GM12878 (cell line): ENCODE data around the gene PTPRU. TPM values are rescaled to one million over a fixed set of nuclear protein-coding genes. Genes with fewer than 3 reads are reported as not detected.

Source experiments
- ATAC-seq: fragments of 200-7000 bp; cut with Tn5 transposase; 3 replicates; pipeline ENCODE4 v1.9.1; 2020; ENCODE audit warnings: mild to moderate bottlenecking, moderate library complexity
- BruUV-seq: library from RNA; stranded (reverse); fragments of 400-500 nt; replicated peaks from 2 replicates; lab custom pipeline; 2021; lab: Mats Ljungman, UMichigan
- CTCF ChIA-PET: fragments of 300-600 bp; sonication (Branson Sonifier 250); formaldehyde crosslinking; extraction: SDS; loops from one replicate; lab custom pipeline; 2021; ENCODE audit warnings: inconsistent platforms; lab: Yijun Ruan, JAX
- POLR2A ChIA-PET: fragments of 350-600 bp; formaldehyde crosslinking; extraction: SDS; loops from one replicate; lab custom pipeline; 2021; ENCODE audit warnings: inconsistent platforms; lab: Charles Lee
- RAD21 ChIA-PET: fragments of 300-600 bp; sonication (Branson Sonifier 250); formaldehyde crosslinking; loops from one replicate; lab custom pipeline; 2023; ENCODE audit warnings: antibody characterized with exemption; ENCODE audit not compliant: unreplicated experiment; lab: Charles Lee
- SMC1A ChIA-PET: fragments of 300-600 bp; sonication (Branson Sonifier 250); formaldehyde crosslinking; loops from one replicate; lab custom pipeline; 2023; ENCODE audit not compliant: unreplicated experiment, uncharacterized antibody; lab: Charles Lee
- DNase-seq: peaks from one replicate; pipeline ENCODE4 v3.0.0-alpha.2; 2011; ENCODE audit warnings: low read depth, low spot score
- FAIRE-seq: peaks from 3 replicates; lab custom pipeline; 2011; peaks lifted over from hg19 to GRCh38; lab: Jason Lieb, UNC
- H2AFZ ChIP-seq: 2 replicates; pipeline ENCODE4 v1.6.0; 2011; ENCODE audit warnings: low read depth, low read length, control low read depth; ENCODE audit not compliant: control insufficient read depth
- H3K27ac ChIP-seq: 2 replicates; pipeline ENCODE4 v1.5.1; 2011; ENCODE audit warnings: control low read depth; ENCODE audit not compliant: control insufficient read depth, insufficient read depth
- H3K27me3 ChIP-seq, 2 experiments: replicated peaks in 1 of 2; 2 replicates each; pipeline versions ENCODE4 v1.6.0 to v1.6.1; 2011; ENCODE audit warnings: low read length in 1 of 2; ENCODE audit not compliant: control insufficient read depth in 2 of 2, insufficient read depth in 2 of 2
- H3K36me3 ChIP-seq, 2 experiments: 2 replicates each; pipeline ENCODE4 v1.5.1; 2011; ENCODE audit warnings: low read length in 1 of 2; ENCODE audit not compliant: control insufficient read depth in 2 of 2, insufficient read depth in 2 of 2
- H3K4me1 ChIP-seq: 2 replicates; pipeline ENCODE4 v1.6.1; 2011; ENCODE audit warnings: mild to moderate bottlenecking, low read length, moderate library complexity, mixed read lengths; ENCODE audit not compliant: control insufficient read depth, insufficient read depth
- H3K4me2 ChIP-seq: 2 replicates; pipeline ENCODE4 v1.6.0; 2011; ENCODE audit warnings: control low read depth; ENCODE audit not compliant: control insufficient read depth, insufficient read depth
- H3K4me3 ChIP-seq: fragments of 200-600 bp; sonication (generic); 2 replicates; pipeline ENCODE4 v1.5.1; 2016
- H3K79me2 ChIP-seq: 2 replicates; pipeline ENCODE4 v1.6.0; 2011; ENCODE audit warnings: low read length; ENCODE audit not compliant: control insufficient read depth, insufficient read depth
- H3K9ac ChIP-seq: 2 replicates; pipeline ENCODE4 v1.8.0; 2011; ENCODE audit warnings: low read length, control low read depth, mixed read lengths; ENCODE audit not compliant: control insufficient read depth, insufficient read depth
- H3K9me3 ChIP-seq: replicated peaks from 3 replicates; pipeline ENCODE4 v1.5.1; 2011; ENCODE audit warnings: mild to moderate bottlenecking, low read length; ENCODE audit not compliant: control insufficient read depth, insufficient read depth
- H4K20me1 ChIP-seq: 2 replicates; pipeline ENCODE4 v1.6.0; 2011; ENCODE audit not compliant: control insufficient read depth, insufficient read depth
- ASH2L ChIP-seq: fragments of 300-600, 200-600 bp; sonication (generic); IDR thresholded peaks from 2 replicates; pipeline ENCODE4 v1.6.1; 2017; ENCODE audit warnings: low read depth, mild to moderate bottlenecking, borderline replicate concordance
- ATF3 ChIP-seq: IDR thresholded peaks from 2 replicates; pipeline ENCODE4 v1.6.1; 2011; ENCODE audit warnings: low read depth, mild to moderate bottlenecking, low read length, moderate library complexity, borderline replicate concordance; ENCODE audit errors: extremely low read depth
- BCL3 ChIP-seq: IDR thresholded peaks from 2 replicates; pipeline ENCODE4 v1.6.1; 2011; ENCODE audit warnings: borderline replicate concordance, low read depth, mild to moderate bottlenecking, moderate library complexity, low read length; ENCODE audit not compliant: insufficient read depth, poor library complexity, severe bottlenecking
- CREM ChIP-seq: IDR thresholded peaks from 2 replicates; pipeline ENCODE4 v1.6.1; 2014; ENCODE audit warnings: antibody characterized with exemption, low read depth
- EP300 ChIP-seq, 2 experiments: fragments of 150-350 bp in 1 of 2; IDR thresholded peaks; 2 replicates each; pipeline ENCODE4 v1.6.1; 2011 to 2012; ENCODE audit warnings: low read depth in 2 of 2, low read length in 2 of 2, borderline replicate concordance in 1 of 2, improper control_type of control experiment in 1 of 2, inconsistent platforms in 1 of 2; ENCODE audit not compliant: control insufficient read depth in 1 of 2
- HCFC1 ChIP-seq: fragments of 150-350 bp; IDR thresholded peaks from 2 replicates; pipeline ENCODE4 v1.6.1; 2014; ENCODE audit warnings: low read length
- MAX ChIP-seq: IDR thresholded peaks from 2 replicates; pipeline ENCODE4 v1.6.1; 2012; ENCODE audit warnings: low read depth, low read length, improper control_type of control experiment
- MTA2 ChIP-seq: fragments of 450-650 bp; IDR thresholded peaks from 2 replicates; pipeline ENCODE4 v1.6.1; 2016; ENCODE audit warnings: low read depth, mild to moderate bottlenecking, moderate library complexity
- MYB ChIP-seq: fragments of 150-350 bp; IDR thresholded peaks from 2 replicates; pipeline ENCODE4 v1.6.1; 2014; ENCODE audit warnings: mild to moderate bottlenecking, low read depth, low read length, borderline replicate concordance
- MYC ChIP-seq: IDR thresholded peaks from 2 replicates; pipeline ENCODE4 v1.6.1; 2011; ENCODE audit warnings: mild to moderate bottlenecking, low read length, moderate library complexity, inconsistent platforms; ENCODE audit not compliant: insufficient read depth, insufficient replicate concordance, insufficient read length, severe bottlenecking
- PBX3 ChIP-seq: IDR thresholded peaks from 2 replicates; pipeline ENCODE4 v1.6.1; 2011; ENCODE audit warnings: mild to moderate bottlenecking, low read depth, low read length, moderate library complexity; ENCODE audit not compliant: insufficient replicate concordance
- POLR2AphosphoS2 ChIP-seq: IDR thresholded peaks from 2 replicates; pipeline ENCODE4 v1.6.1; 2011; ENCODE audit warnings: low read depth, mild to moderate bottlenecking, low read length, improper control_type of control experiment, moderate library complexity
- SIN3A ChIP-seq: IDR thresholded peaks from 2 replicates; pipeline ENCODE4 v1.6.1; 2012; ENCODE audit warnings: low read depth, low read length, improper control_type of control experiment
- SMAD5 ChIP-seq: IDR thresholded peaks from 2 replicates; pipeline ENCODE4 v1.6.1; 2016; ENCODE audit warnings: antibody characterized with exemption, low read depth
- SMC3 ChIP-seq: IDR thresholded peaks from 2 replicates; pipeline ENCODE4 v1.6.1; 2011; ENCODE audit warnings: low read length, improper control_type of control experiment, borderline replicate concordance
- TAF1 ChIP-seq: IDR thresholded peaks from 2 replicates; pipeline ENCODE4 v1.6.1; 2011; ENCODE audit warnings: mild to moderate bottlenecking, low read depth, low read length, borderline replicate concordance
- WRNIP1 ChIP-seq: IDR thresholded peaks from 2 replicates; pipeline ENCODE4 v1.6.1; 2011; ENCODE audit warnings: low read depth, low read length, improper control_type of control experiment, borderline replicate concordance
- ZBTB4 ChIP-seq: fragments of 450-650 bp; formaldehyde crosslinking; IDR thresholded peaks from 2 replicates; pipeline ENCODE4 v1.4.0; 2022; ENCODE audit warnings: mild to moderate bottlenecking, moderate library complexity
- ZNF24 ChIP-seq: fragments of 450-650 bp; IDR thresholded peaks from 2 replicates; pipeline ENCODE4 v1.6.1; 2017; ENCODE audit warnings: antibody characterized with exemption, mild to moderate bottlenecking
- WGBS: methylation state at CpG from one replicate; pipeline ENCODE4 v1.1.6; 2016; ENCODE audit warnings: low lambda C conversion rate; ENCODE audit not compliant: insufficient replicate concordance, insufficient coverage; ENCODE audit errors: missing lambda C conversion rate; 5-methylcytosine and 5-hydroxymethylcytosine counted together
- in situ Hi-C: fragments of 300-500 bp; cut with MboI; formaldehyde crosslinking; loops from 9 replicates; pipeline ENCODE4 v1.14.3; 2018; ENCODE audit warnings: mixed read lengths
- intact Hi-C: fragments of 100-400 bp; cut with micrococcal nuclease; formaldehyde crosslinking; loops from one replicate; pipeline ENCODE4 v1.14.2; 2022; ENCODE audit not compliant: unreplicated experiment
- polyA plus RNA-seq, 11 experiments: library from polyadenylated mRNA; depleted of rRNA in 4 of 11; unstranded in 6 of 11; stranded (reverse) in 5 of 11; fragments of >200 nt; fragmentation: Nextera tagmentation in 4 of 11; fragmentation: Illumina TruSeq in 1 of 11; extraction: Ambion mirVana in 4 of 11; extraction: Trizol in 1 of 11; gene quantifications; 1 replicate in 1 of 11; 2 replicates in 10 of 11; pipeline versions ENCODE4 v1.2.1 to v1.2.3, GENCODE V29; 2011 to 2016; ENCODE audit warnings: inconsistent platforms in 2 of 11, missing spikeins in 2 of 11, low read depth in 1 of 11
- total RNA-seq, 4 experiments: library from RNA; depleted of rRNA in 3 of 4; stranded (reverse); fragments of >200 nt in 3 of 4; fragmentation: Illumina TruSeq in 1 of 4; extraction: Trizol in 1 of 4; gene quantifications; 2 replicates each; pipeline versions ENCODE4 v1.2.1 to v1.2.3, GENCODE V29; 2013 to 2021

The PTPRU gene
- total and polyA plus RNA-seq, 10 of the 15 experiments (the other 5 are each of a cell fraction or from before 2014, with no cell fraction given), result 0.04 to 2.5 (median 0.73) TPM

GRCh38 chr1:29318724-29319123 is 82.4 kb downstream of the PTPRU start:
- no peak for FAIRE-seq
- Histone ChIP-seq H4K20me1 (no peaks in the 10 kb centered on the region), H3K36me3 (no peaks in the 10 kb centered on the region), H3K4me2 (no peak overlapping the region), H3K27ac (no peak overlapping the region), H3K9me3 (no peaks in the 10 kb centered on the region), H3K4me3 (no peak overlapping the region), H3K27me3 (no peaks in the 10 kb centered on the region), H3K79me2 (no peaks in the 10 kb centered on the region), H3K4me1 (no peaks in the 10 kb centered on the region), H3K9ac (no peak overlapping the region), H2AFZ (no peak overlapping the region)
- ATAC-seq, result no peak
- BruUV-seq, result no TSS peak
- SMC1A ChIA-PET, result no interaction called here
- no peak for TF ChIP-seq ZBTB4
- TF ChIP-seq MAX, result no peak
- TF ChIP-seq MYC, result no peak
- no peak for TF ChIP-seq BCL3
- TF ChIP-seq SIN3A, result no peak
- no peak for TF ChIP-seq ZNF24
- no peak for TF ChIP-seq POLR2AphosphoS2
- TF ChIP-seq MYB, result no peak
- TF ChIP-seq ASH2L, result no peak
- TF ChIP-seq TAF1, result no peak
- no peak for TF ChIP-seq SMC3
- no peak for TF ChIP-seq WRNIP1
- no peak for TF ChIP-seq ATF3
- TF ChIP-seq SMAD5, result no peak
- TF ChIP-seq PBX3, result no peak
- TF ChIP-seq MTA2, result no peak
- TF ChIP-seq CREM, result no peak
- TF ChIP-seq HCFC1, result no peak
- no peak for TF ChIP-seq EP300 (IDR thresholded peaks at IDR 0.05; ENCODE audit: borderline replicate concordance in 1 of 2, control insufficient read depth in 1 of 2, low read depth in 2 of 2, low read length in 2 of 2)
- RAD21 ChIA-PET, result no interaction called here
- POLR2A ChIA-PET, result no interaction called here
- intact Hi-C loops (no loop called here), in situ Hi-C loops (no loop called here)
- DNase-seq, result no peak
- CTCF ChIA-PET, result no interaction called here
- 58% methylated on average over 10 of the region's 10 CpGs for WGBS
